Measurements from ENCODE around the gene TRPC6. TPM values are rescaled to one million over a fixed set of nuclear protein-coding genes. Genes with fewer than 3 reads are reported as not detected.
"Not testable (repeated sequence)": the region's sequence is repeated elsewhere in the genome, so short reads cannot be mapped to it uniquely, and the experiment has no call there.

TRPC6 gene
- total RNA-seq, 1 donor from 2014 or later = 0.05 TPM

DNA sequence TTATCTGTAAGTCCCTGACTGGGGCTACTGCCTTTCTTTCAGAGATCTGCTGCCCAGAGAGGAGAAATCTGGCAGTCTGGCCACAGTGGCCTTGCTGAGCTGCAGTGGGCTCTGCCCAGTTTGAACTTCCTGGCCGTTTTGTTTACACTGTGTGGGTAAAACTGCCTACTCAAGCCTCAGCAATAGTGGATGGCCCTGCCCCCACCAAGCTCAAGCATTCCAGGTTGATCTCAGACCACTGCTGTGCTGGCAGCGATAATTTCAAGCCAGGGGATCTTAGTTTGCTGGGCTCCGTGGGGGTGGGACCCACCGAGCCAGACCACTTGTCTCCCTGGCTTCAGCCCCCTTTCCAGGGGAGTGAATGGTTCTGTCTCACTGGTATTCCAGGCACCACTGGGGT lies 117.5 kb downstream of the TRPC6 start:
- H3K27ac Mint-ChIP-seq = no peak overlapping the region
- H3K4me3 Mint-ChIP-seq (ENCODE audit: low read depth) = no peak overlapping the region
- no peaks in the 10 kb centered on the region for H3K27me3 Mint-ChIP-seq
- peaks cover 9% of the 10 kb centered on the region for H3K9me3 Mint-ChIP-seq (ENCODE audit: low read depth)
- peaks cover 14% of the 10 kb centered on the region for H3K4me1 Mint-ChIP-seq (ENCODE audit: low read depth)
- TF ChIP-seq, protein P1, sequence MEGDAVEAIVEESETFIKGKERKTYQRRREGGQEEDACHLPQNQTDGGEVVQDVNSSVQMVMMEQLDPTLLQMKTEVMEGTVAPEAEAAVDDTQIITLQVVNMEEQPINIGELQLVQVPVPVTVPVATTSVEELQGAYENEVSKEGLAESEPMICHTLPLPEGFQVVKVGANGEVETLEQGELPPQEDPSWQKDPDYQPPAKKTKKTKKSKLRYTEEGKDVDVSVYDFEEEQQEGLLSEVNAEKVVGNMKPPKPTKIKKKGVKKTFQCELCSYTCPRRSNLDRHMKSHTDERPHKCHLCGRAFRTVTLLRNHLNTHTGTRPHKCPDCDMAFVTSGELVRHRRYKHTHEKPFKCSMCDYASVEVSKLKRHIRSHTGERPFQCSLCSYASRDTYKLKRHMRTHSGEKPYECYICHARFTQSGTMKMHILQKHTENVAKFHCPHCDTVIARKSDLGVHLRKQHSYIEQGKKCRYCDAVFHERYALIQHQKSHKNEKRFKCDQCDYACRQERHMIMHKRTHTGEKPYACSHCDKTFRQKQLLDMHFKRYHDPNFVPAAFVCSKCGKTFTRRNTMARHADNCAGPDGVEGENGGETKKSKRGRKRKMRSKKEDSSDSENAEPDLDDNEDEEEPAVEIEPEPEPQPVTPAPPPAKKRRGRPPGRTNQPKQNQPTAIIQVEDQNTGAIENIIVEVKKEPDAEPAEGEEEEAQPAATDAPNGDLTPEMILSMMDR (IDR thresholded peaks at IDR 0.05; ENCODE audit: unreplicated experiment) = no peak
- no peak for DNase-seq (ENCODE audit: low spot score, unreplicated experiment)
- no peaks in the 10 kb centered on the region for H3K36me3 Mint-ChIP-seq (ENCODE audit: insufficient read depth)

DNA sequence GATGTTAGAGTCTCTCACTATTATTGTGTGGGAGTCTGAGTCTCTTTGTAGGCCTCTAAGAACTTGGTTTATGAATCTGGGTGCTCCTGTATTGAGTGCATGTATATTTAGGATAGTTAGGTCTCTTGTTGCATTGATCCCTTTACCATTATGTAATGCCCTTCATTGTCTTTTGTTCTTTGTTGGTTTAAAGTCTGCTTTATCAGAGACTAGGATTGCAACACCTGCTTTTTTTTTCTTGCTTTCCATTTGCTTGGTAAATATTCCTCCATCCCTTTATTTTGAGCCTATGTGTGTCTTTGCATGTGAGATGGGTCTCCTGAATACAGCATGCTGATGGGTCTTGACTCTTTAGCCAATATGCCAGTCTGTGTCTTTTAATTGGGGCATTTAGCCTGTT lies 119.4 kb downstream of the TRPC6 start:
- not testable (repeated sequence) for H3K27ac Mint-ChIP-seq; DNase-seq (ENCODE audit: low spot score, unreplicated experiment); H3K4me1 Mint-ChIP-seq (ENCODE audit: low read depth); H3K9me3 Mint-ChIP-seq (ENCODE audit: low read depth); H3K36me3 Mint-ChIP-seq (ENCODE audit: insufficient read depth); H3K4me3 Mint-ChIP-seq (ENCODE audit: low read depth); H3K27me3 Mint-ChIP-seq

DNA sequence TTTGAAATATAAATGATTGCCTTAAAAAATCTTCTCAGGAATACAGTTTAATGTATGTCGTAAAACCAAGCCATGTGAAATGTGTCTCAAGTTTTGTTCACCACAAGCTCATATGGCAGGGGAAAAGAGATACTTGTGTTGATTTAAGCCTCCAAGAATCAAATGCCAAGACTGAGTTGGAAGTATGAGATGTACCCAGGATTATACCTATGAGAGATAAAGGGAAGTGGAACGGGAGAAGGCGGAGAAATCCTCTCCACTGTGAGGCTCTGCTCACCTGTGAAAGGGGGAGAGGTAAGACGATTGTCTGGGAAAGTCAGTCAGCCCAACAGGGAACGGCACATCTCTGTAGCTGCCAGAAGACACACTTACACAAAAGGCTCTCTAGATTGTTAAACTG lies 124.8 kb downstream of the TRPC6 start:
- no peaks in the 10 kb centered on the region for H3K27me3 Mint-ChIP-seq
- H3K27ac Mint-ChIP-seq = no peak overlapping the region
- peaks cover 7% of the 10 kb centered on the region for H3K9me3 Mint-ChIP-seq (ENCODE audit: low read depth)
- no peak overlapping the region for H3K4me3 Mint-ChIP-seq (ENCODE audit: low read depth)
- H3K36me3 Mint-ChIP-seq (ENCODE audit: insufficient read depth) = no peaks in the 10 kb centered on the region
- H3K4me1 Mint-ChIP-seq (ENCODE audit: low read depth) = no peaks in the 10 kb centered on the region
- TF ChIP-seq, protein P1 (IDR thresholded peaks at IDR 0.05; ENCODE audit: unreplicated experiment) = no peak
- no peak for DNase-seq (ENCODE audit: low spot score, unreplicated experiment)

DNA sequence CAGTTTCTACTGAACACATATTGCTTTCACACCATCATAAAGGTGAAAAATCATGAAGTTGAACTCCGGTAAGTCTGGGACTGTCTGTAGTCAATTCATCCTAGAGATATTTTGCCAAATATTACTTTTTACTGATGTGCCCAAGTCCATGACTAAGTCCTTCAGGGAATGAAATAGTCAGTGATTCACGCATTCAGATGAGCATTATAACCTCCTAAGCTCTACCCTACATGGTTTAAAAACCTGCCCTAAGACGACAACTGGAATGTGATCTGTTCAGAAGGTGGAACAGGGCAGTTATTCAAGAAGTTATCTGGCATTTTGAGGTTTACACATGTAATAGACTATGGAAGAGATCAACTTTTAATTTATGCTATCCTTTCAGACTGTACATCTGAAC lies 125.6 kb downstream of the TRPC6 start:
- H3K36me3 Mint-ChIP-seq (ENCODE audit: insufficient read depth) = no peaks in the 10 kb centered on the region
- no peak overlapping the region for H3K27ac Mint-ChIP-seq
- TF ChIP-seq, protein P1 (IDR thresholded peaks at IDR 0.05; ENCODE audit: unreplicated experiment) = no peak
- H3K4me1 Mint-ChIP-seq (ENCODE audit: low read depth) = no peaks in the 10 kb centered on the region
- peaks cover 3% of the 10 kb centered on the region for H3K9me3 Mint-ChIP-seq (ENCODE audit: low read depth)
- no peak overlapping the region for H3K4me3 Mint-ChIP-seq (ENCODE audit: low read depth)
- H3K27me3 Mint-ChIP-seq = no peaks in the 10 kb centered on the region
- no peak for DNase-seq (ENCODE audit: low spot score, unreplicated experiment)

DNA sequence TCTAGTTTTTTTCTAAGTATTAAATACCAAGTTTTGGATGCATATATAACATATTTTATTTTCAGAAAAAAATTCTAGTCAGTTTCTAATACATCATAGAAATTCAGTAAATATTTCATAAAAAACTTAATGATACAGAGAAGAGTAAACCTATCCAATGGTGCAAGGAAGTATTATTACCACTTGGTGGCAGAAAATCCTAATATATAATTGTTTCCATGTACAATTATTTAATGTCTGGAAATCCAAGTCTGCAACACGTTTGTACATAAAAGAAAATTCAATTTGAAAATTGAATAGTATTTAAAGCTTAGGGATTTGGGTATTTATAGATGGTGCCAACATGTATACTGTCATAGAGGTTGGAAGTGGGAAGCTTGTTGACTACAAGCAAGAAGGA lies 127.0 kb downstream of the TRPC6 start:
- Mint-ChIP-seq H3K9me3 (ENCODE audit: low read depth) (peaks cover 3% of the 10 kb centered on the region), H3K27me3 (no peaks in the 10 kb centered on the region), H3K27ac (no peak overlapping the region), H3K4me3 (ENCODE audit: low read depth) (no peak overlapping the region), H3K36me3 (ENCODE audit: insufficient read depth) (no peaks in the 10 kb centered on the region), H3K4me1 (ENCODE audit: low read depth) (no peaks in the 10 kb centered on the region)
- DNase-seq (ENCODE audit: low spot score, unreplicated experiment) = no peak
- TF ChIP-seq, protein P1 (IDR thresholded peaks at IDR 0.05; ENCODE audit: unreplicated experiment) = peak; percentile 64

DNA sequence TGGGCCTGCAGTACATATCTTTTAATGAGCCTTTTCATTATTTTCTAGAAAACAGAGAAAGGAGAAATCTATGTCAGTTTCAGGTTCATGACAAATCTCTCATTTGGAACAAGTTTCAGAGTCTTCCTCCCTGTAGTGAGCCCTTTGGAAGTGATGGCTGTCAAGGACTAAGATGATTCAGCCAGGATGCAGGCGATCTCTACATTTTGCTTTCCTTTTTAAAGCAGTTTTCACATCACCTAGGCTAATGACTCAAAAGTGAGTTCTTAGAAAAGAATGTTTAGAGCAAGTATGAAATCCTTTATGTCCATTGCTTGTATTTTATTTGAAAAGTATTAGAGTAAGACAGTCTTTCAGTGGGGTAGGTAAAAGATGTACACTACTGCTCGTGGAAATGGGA lies 130.1 kb downstream of the TRPC6 start:
- Mint-ChIP-seq H3K9me3 (ENCODE audit: low read depth) (no peaks in the 10 kb centered on the region), H3K36me3 (ENCODE audit: insufficient read depth) (no peaks in the 10 kb centered on the region), H3K4me1 (ENCODE audit: low read depth) (no peaks in the 10 kb centered on the region), H3K27me3 (no peaks in the 10 kb centered on the region), H3K27ac (peak overlapping the region; percentile 14), H3K4me3 (ENCODE audit: low read depth) (no peak overlapping the region)
- TF ChIP-seq, protein P1 (IDR thresholded peaks at IDR 0.05; ENCODE audit: unreplicated experiment) = no peak
- DNase-seq (ENCODE audit: low spot score, unreplicated experiment) = no peak
